Activated CD4-positive, alpha-beta T cell treated with anti-CD3 and anti-CD28 coated beads, Interleukin-10, Interleukin-2, amounts not matched to agents 100 ng/mL and 50 ng/mL, durations not matched to agents 16 hours and 8 hours (primary cell): ENCODE measurements around the gene FAM193A.
A peak's percentile ranks its signal among the peaks of the same experiment; 100 is the strongest.
"Not testable (repeated sequence)": the region's sequence is repeated elsewhere in the genome, so short reads cannot be mapped to it uniquely, and the experiment has no call there.

Experiments
- DNase-seq: peaks from one replicate; pipeline ENCODE4 v3.0.0-alpha.2; 2020

Gene FAM193A

GRCh38 chr4:2697995-2698414 is 161.6 kb downstream of the FAM193A start:
- no peak for DNase-seq

- no peak for DNase-seq
Observed at GRCh38 chr4:2698504-2698903, 162.1 kb downstream of the FAM193A start.

DNA sequence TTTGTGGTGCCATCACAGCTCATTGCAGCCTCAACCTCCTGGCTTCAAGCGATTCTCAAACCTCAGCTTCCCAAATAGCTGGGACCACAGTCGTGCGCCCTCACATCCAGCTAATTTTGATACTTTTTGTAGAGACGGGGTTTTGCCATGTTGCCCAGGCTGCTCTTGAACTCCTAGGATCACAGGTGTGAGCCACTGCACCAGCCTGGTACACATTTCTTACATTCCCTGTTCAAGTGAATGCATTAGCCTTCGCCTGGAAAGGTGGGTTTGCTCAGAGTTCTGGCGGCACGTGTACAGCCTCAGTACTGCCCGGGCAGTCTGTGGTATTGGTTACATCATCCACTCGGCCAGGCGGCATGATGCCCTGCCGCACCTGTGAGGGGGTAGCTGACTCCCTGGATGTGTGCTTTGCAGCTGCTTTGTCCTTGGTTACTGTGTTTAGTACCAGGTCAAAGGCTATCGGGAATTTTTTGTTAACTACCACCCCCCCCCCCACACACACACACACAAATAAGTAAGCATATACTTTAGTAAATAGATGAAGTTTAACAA is 162.6 kb downstream of the FAM193A start:
- no peak for DNase-seq

DNA sequence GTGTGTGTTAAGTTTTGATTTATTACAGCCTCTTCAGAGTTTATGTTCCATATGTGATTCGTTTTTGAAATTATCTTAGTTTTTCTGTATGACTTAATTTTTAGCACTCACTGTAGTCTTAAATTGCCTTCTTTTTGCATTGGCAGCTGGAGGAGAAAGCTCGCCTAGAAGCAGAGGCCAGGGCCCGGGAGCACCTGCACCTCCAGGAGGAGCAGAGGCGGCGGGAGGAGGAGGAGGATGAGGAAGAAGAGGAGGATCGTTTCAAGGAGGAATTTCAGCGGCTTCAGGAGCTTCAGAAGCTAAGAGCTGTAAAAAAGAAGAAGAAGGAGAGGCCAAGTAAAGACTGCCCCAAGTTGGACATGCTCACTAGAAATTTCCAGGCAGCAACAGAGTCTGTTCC is 163.1 kb downstream of the FAM193A start:
- DNase-seq: no peak

DNA sequence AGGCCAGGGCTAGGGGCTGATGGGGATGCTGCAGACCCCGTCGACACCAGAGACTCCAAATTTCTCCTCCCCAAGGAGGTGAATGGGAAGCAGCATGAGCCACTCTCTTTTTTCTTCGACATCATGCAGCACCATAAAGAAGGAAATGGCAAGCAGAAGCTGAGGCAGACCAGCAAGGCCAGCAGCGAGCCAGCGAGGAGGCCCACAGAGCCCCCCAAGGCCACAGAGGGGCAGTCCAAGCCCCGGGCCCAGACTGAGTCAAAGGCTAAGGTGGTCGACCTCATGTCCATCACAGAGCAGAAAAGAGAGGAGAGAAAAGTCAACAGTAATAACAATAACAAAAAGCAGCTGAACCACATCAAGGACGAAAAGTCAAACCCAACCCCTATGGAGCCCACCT is 163.6 kb downstream of the FAM193A start:
- DNase-seq: no peak

DNA sequence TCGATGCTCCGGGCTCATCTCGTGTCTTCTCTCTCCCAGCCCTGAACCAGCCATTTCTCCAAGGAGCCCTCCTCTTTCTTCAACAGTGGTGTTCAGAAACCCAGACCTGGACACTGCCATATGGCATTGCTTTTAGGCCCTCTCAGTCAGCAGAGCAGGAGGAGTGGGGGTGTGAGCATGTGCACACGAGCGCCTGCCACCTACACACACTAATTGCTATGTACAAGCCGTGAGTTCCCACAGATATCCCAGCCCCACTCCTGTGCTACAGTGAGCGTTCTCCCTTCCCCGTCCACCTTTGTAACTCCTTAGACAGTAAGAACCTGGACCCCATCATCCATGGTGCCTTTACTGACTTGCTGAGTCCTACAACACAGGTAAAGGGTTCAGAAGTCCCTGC is 165.9 kb downstream of the FAM193A start:
- DNase-seq: no peak

GRCh38 chr4:2702770-2703169 is 166.3 kb downstream of the FAM193A start:
- DNase-seq: no peak

GRCh38 chr4:2712261-2712842 is 175.9 kb downstream of the FAM193A start:
- DNase-seq: no peak

- no peak for DNase-seq
Observed at GRCh38 chr4:2713337-2713736, 176.9 kb downstream of the FAM193A start.

- DNase-seq: peak; percentile 34
Observed at GRCh38 chr4:2714061-2714770, 177.8 kb downstream of the FAM193A start.

GRCh38 chr4:2714918-2715317 is 178.5 kb downstream of the FAM193A start:
- DNase-seq: no peak

DNA sequence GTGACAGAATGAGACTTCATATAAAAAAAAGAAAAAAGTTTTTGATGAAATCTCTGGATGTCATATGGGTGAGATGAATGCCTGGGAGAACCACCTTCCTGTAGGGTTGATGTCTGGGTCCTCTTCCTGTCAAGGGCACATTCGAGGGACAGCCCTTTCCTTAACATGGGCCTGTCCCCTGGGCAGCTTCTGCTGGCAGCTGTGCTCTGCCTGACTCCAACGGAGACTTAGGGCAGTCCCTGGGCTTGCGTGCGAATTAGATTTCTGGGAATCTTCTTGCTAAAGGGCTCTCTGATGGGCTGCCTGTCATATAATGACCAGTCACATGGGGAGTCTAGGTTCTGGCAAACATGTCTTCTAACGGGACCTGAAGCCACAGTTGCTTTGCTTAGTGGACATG is 179.0 kb downstream of the FAM193A start:
- no peak for DNase-seq

DNA sequence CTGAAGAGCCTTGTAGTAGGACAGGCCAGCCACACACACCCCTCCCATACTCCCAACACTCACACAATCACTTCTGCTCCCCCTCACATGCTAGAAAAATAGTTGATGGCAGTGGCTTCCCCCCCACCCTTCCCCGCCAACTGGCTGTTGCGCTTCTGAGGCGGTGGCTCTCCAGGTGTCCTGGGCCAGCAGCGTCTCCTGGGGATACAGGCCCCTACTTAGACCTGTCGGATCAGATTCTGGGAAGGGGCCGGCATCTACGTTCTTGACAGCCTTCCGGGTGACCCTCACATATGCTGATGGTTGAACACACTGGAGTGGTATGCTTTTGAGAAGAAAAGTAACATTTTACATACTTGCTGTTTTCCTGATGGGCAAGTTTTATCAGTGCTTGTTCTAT is 179.8 kb downstream of the FAM193A start:
- DNase-seq: no peak

DNA sequence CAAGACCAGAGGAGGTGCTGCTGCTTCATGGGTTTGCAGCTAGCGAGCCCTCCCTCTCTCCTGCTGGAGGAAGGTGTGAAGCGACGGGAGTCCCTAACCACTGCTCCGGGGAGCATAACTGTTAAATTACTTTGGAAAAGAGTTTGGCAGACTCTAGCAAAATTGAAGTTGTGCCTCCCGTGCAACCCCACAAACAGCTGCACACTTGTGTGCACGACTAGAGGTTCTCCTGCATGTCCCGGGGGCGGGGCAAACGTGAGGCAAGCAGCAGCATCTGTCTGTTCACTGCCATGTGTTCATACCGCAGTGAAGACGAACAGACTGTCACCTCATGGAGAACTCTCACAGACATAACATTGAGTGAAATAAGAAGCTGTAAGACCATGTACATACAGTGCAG is 185.1 kb downstream of the FAM193A start:
- DNase-seq: no peak

DNA sequence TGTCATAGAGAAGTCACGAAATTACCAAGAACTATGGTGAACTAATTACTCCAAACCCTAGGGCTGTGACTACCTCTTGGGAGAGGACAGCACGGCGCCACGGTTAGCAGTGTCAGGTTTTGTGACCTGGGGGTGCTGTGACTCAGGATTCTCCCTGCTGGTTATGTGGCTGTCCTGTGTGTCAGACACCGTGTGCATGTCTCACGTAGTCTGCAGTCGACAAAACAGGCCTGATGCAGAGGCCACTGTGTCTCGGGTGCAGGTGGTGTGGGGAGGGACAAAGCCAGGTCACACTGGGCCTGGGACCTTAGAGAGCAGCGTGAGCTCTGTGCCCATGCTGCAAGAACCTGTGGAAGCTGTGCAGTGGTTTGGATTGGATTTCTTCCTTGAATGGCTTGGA is 185.6 kb downstream of the FAM193A start:
- no peak for DNase-seq

- no peak for DNase-seq
Observed at GRCh38 chr4:2723751-2724150, 187.3 kb downstream of the FAM193A start.

DNA sequence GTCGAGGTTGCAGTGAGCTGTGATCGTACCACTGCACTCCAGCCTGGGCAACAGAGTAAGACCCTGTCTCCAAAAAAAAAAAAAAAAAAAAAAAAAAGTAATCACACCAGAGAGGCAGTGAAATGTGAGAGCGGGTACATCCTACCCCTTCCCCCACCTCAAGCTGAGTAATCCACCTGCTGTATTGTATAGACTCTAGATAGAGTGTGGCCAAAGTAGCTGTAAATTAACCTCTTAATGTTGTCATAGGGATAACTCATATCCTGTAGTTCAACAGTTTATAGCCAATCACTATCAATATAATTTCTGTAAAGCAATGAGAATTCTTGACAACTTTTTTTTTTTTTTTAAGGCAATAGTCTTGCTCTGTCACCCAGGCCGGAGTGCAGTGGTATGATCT is 188.9 kb downstream of the FAM193A start:
- DNase-seq: no peak

GRCh38 chr4:2726881-2727280 is 190.4 kb downstream of the FAM193A start:
- DNase-seq: not testable (repeated sequence)

DNA sequence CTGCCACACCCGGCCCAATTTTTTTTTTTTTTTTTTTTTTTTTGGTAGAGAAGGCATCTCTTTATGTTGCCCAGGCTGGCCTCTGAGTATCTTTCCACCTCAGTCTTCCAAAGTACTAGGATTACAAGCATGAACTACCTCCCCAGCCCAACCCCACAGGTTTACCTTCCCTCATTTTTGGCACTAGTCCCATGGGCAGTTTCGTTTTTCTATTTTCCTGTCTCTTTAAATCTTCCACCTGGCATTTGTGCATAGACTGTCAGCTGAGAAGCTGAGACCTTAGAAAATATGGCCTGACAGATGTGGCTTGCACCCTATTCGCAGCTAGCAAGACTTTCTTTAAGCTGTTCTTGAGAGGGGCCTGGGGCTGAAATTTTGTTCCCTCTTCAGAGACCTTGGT is 191.8 kb downstream of the FAM193A start:
- DNase-seq: no peak

GRCh38 chr4:2728806-2729532 is 192.5 kb downstream of the FAM193A start:
- DNase-seq: no peak

DNA sequence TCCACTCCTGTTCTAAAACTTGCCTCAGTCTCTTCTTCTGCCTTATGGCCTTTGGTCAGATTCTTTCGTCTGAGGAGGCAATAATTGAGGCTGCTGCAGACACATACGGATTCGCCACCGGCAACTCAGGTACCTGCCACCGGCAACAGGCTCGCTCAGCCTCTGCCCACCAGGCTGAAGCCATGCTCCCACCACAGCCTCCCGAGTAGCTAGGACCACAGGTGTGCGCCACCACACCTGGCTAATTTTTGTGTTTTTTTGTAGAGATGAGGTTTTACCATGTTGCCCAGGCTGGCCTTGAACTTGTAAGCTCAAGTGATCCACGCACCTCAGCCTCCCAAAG is 193.1 kb downstream of the FAM193A start:
- no peak for DNase-seq

DNA sequence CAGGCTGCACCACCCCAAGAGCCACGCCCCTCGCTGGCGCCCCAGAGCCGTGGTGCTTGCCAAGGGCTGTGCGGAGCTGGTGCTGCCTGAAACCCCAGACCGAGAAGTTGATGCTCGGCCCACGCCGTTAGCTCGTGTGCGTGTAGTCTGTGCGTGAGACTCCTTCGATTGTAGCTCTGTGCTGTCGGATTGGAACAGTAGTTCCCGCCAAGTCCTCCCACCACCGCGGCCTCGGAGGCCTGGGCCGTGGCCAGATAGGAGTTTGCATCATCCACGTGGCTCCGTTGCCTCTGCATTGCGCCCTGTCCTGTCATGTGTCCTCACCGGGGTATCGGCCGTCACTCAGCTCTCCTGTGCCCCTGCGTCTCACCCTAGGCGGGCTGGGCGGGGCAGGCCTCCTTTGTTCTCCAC is 195.5 kb downstream of the FAM193A start:
- DNase-seq: no peak

DNA sequence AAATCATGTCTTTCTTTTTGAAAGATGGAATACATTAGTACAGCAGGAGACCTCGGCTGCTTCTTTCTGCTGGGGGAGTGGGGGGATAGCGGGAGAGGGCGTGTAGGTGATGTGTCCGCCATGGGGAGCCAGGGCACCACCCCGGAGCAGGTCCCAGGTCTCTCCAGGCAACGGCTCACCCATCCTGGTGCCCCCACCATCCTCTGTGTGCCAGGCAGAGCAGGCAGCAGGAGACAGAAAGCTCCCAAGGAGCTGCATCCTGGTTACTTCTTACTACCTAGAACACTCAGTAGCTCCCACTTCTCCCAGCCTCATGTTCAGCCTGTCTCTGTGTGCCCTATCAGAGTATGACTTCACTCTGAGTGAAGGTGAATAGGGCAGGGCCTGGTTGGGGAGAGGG is 196.1 kb downstream of the FAM193A start:
- no peak for DNase-seq
